ENCODE measurements around the gene RHBDD3. TPM values are rescaled to one million over a fixed set of nuclear protein-coding genes. Genes with fewer than 3 reads are reported as not detected.

The RHBDD3 gene
- total and polyA plus RNA-seq, 2 donors (not counting 1 experiment from before 2014, with no cell fraction given), result 11.9 to 12.5 TPM

- Mint-ChIP-seq H3K27ac (no peak overlapping the region), H3K27me3 (peaks cover 11% of the 10 kb centered on the region), H3K4me3 (no peak overlapping the region), H3K4me1 (no peaks in the 10 kb centered on the region), H3K9me3 (ENCODE audit: insufficient read depth) (no peaks in the 10 kb centered on the region)
- H2AFZ ChIP-seq (ENCODE audit: insufficient read depth, low read depth, low read length, poor library complexity, severe bottlenecking), result no peak overlapping the region
- intact Hi-C loops (cut with micrococcal nuclease), result no loop called here
- H3K9ac ChIP-seq (ENCODE audit: low read length), result no peak overlapping the region
- no peak overlapping the region for H3K4me2 ChIP-seq (replicated peaks; ENCODE audit: low read depth, low read length, poor library complexity, severe bottlenecking)
- ATAC-seq (ENCODE audit: low read depth) (no peak), DNase-seq (no peak)
- H4K20me1 ChIP-seq (ENCODE audit: control insufficient read depth, insufficient read depth, low read length, poor library complexity, severe bottlenecking), result no peaks in the 10 kb centered on the region
- H3K36me3 ChIP-seq (replicated peaks in 1 of 2; ENCODE audit: control extremely low read depth in 1 of 2, control insufficient read depth in 1 of 2, extremely low read depth in 1 of 2, insufficient read depth in 2 of 2, low read length in 1 of 2), result no peaks in the 10 kb centered on the region
- no peak for TF ChIP-seq CTCF (IDR thresholded peaks at IDR 0.05)
- no peak for TF ChIP-seq EZH2 (IDR thresholded peaks at IDR 0.05; ENCODE audit: borderline replicate concordance, insufficient read depth, low read depth, low read length, poor library complexity, severe bottlenecking)
- H3K9me3 ChIP-seq (ENCODE audit: control extremely low read depth in 1 of 3, control insufficient read depth in 2 of 3, insufficient read depth in 1 of 3, low read length in 2 of 3), result no peaks in the 10 kb centered on the region
- POLR2A ChIA-PET, result interaction anchor here (0.6 kb wide), 1 partner anchor 622 kb away, joined by 3 read pairs; no protein-coding TSS in a partner anchor
- H3K4me3 ChIP-seq (ENCODE audit: control extremely low read depth in 1 of 5, extremely low read depth in 1 of 5, insufficient read depth in 1 of 5, low read depth in 2 of 5, low read length in 4 of 5), result no peak overlapping the region
- H3K27me3 ChIP-seq (replicated peaks in 1 of 4; ENCODE audit: control extremely low read depth in 1 of 4, control insufficient read depth in 3 of 4, insufficient read depth in 4 of 4, low read length in 3 of 4), result peaks cover 0 to 12% (median 0%) of the 10 kb centered on the region in 4 experiments
- no peak overlapping the region for H3K27ac ChIP-seq (ENCODE audit: low read length in 2 of 2)
- 95% methylated on average over 9 of the region's 11 CpGs for WGBS (ENCODE audit: insufficient coverage)
- CTCF ChIA-PET, result interaction anchor here (0.7 to 1.1 kb wide), 3 partner anchors 21 to 451 kb away, joined by 3 to 5 read pairs (median 3); no protein-coding TSS in a partner anchor
- no peaks in the 10 kb centered on the region for H3K4me1 ChIP-seq (ENCODE audit: control insufficient read depth in 2 of 2, insufficient read depth in 2 of 2, low read length in 2 of 2)
- H3K79me2 ChIP-seq (ENCODE audit: control insufficient read depth, insufficient read depth, low read length), result no peaks in the 10 kb centered on the region
Observed at GRCh38 chr22:29226351-29226981, 41.3 kb downstream of the RHBDD3 start.

- Mint-ChIP-seq H3K9me3 (ENCODE audit: insufficient read depth) (no peaks in the 10 kb centered on the region), H3K27me3 (peaks cover 13% of the 10 kb centered on the region), H3K27ac (no peak overlapping the region), H3K4me1 (no peaks in the 10 kb centered on the region), H3K4me3 (no peak overlapping the region)
- intact Hi-C loops (cut with micrococcal nuclease), result no loop called here
- CTCF ChIA-PET, result interaction anchor here (1.0 to 1.1 kb wide), 2 partner anchors 19 to 22 kb away, joined by 3 read pairs; no protein-coding TSS in a partner anchor
- Histone ChIP-seq H3K27ac (ENCODE audit: low read length in 2 of 2) (no peak overlapping the region), H3K36me3 (replicated peaks in 1 of 2; ENCODE audit: control extremely low read depth in 1 of 2, control insufficient read depth in 1 of 2, extremely low read depth in 1 of 2, insufficient read depth in 2 of 2, low read length in 1 of 2) (no peaks in the 10 kb centered on the region), H2AFZ (ENCODE audit: insufficient read depth, low read depth, low read length, poor library complexity, severe bottlenecking) (no peak overlapping the region), H3K4me1 (ENCODE audit: control insufficient read depth in 2 of 2, insufficient read depth in 2 of 2, low read length in 2 of 2) (no peaks in the 10 kb centered on the region), H4K20me1 (ENCODE audit: control insufficient read depth, insufficient read depth, low read length, poor library complexity, severe bottlenecking) (no peaks in the 10 kb centered on the region), H3K9me3 (ENCODE audit: control extremely low read depth in 1 of 3, control insufficient read depth in 2 of 3, insufficient read depth in 1 of 3, low read length in 2 of 3) (no peaks in the 10 kb centered on the region), H3K4me3 (ENCODE audit: control extremely low read depth in 1 of 5, extremely low read depth in 1 of 5, insufficient read depth in 1 of 5, low read depth in 2 of 5, low read length in 4 of 5) (no peak overlapping the region), H3K27me3 (replicated peaks in 1 of 4; ENCODE audit: control extremely low read depth in 1 of 4, control insufficient read depth in 3 of 4, insufficient read depth in 4 of 4, low read length in 3 of 4) (peaks cover 0 to 11% (median 0%) of the 10 kb centered on the region in 4 experiments), H3K9ac (ENCODE audit: low read length) (no peak overlapping the region), H3K79me2 (ENCODE audit: control insufficient read depth, insufficient read depth, low read length) (no peaks in the 10 kb centered on the region), H3K4me2 (replicated peaks; ENCODE audit: low read depth, low read length, poor library complexity, severe bottlenecking) (no peak overlapping the region)
- TF ChIP-seq EZH2 (IDR thresholded peaks at IDR 0.05; ENCODE audit: borderline replicate concordance, insufficient read depth, low read depth, low read length, poor library complexity, severe bottlenecking), result no peak
- no peak for ATAC-seq (ENCODE audit: low read depth)
- 76% methylated on average over 16 of the region's 16 CpGs for WGBS (ENCODE audit: insufficient coverage)
- no peak for DNase-seq
- POLR2A ChIA-PET, result no interaction called here
Observed at GRCh38 chr22:29225422-29226090, 42.2 kb downstream of the RHBDD3 start.

All from B cell (primary cell).